ENCODE data around the gene ZDHHC17.

Gene ZDHHC17

DNA sequence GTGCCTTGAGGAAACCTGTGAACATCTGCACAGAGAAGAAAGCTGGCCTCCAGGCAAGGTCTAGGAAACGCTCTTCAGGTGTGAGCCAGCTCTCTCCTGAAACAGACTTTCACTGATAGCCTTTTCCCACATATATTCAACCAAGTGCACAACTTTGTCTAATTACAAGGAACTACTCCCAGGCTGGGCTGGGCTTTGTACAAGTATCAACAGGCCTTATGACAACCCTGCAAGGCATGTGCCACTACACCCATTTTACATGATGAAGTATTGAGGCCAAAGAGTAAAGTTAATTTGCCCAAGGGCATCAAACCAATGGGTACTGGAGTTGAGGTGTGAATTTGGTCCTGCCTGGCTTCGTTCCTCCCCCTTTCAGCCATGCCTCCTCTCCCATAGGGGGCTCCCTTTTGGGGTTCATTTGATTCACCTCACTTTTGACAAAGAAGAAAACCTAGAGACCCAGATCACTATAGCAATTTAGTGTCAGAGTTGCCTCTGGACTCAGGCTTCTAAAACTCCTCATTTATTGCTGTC, 112.8 kb downstream of the ZDHHC17 start:
- DNase-seq (ENCODE audit: low read depth in 2 of 2, low spot score in 1 of 2), result no peak

DNA sequence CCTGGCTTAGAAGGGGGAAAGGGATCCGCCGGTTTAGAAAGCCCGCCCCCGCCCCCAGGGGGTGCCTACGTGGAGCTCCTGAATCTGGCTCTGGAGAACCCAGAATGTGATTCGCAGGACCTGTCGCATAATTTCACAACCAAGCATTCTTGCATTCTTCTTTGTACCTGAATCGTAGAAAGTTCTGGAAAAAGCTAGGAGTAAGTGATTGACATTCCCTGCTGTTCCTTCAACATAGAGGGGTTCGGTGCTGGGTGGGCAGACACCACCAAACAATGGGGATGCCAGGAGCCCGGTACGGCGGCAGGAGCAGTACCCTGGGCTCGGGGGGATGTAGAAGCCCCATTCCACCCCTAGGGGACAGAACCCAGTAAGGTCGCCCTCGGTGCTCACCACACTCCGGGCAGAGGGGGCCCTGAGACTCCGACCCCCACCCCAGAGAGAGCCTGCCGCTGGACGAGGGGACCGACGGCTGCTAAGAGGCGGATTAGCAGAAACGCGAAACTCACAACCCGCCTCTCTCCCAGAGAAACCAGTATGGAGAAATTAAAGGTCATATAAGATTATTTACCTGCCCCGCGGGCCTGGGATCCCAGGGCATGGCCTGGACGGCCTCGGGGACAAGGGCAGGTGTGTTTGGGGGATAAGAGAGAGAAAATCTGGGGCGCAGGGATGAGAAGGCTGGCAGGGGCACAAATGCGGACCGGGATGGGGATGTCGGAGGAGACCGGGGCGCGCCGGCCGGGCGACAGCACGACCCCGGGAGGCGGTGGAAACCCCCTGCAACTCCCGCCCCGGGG, 114.4 kb downstream of the ZDHHC17 start:
- DNase-seq (ENCODE audit: low read depth in 2 of 2, low spot score in 1 of 2), result no peak

DNA sequence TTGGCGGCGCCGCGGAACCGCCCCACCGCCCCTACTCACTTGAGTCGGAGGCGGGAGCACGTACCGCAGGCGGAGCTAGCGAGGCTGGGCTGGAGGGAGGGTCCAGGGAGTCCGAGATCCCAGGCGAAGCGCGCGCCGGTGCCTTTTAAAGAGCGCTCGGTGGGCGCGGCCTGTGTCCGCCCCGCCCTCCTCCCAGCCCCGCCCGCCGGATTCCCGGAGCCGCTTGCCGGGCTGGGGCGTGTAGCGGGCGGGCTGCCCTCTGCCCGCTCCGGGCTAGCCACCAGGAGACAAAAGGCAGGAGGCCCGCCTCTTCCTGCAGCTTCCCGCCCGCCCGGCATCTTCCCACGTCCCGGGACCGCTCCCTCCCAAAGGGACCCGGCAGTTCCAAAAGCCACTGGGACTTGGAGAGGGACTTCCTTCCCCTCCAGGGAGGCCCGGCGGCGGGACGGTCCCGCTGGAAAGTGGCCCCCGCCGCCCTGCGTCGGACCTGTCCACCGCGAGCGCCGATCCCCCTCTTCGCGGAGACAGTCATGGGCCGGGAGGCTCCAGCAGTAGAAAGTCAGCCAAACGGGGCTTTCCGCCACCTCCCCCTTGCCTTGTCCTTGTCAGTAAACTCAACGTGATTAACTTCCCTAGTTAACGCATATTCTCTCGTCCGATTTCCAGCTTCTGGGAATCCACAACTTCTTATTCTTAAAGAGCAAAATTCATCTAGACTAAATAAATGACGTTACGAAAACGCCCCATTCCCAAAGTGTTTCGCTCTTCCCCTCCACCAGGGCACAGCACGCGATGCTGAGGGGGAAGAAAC, 115.2 kb downstream of the ZDHHC17 start, which contains the start of gene CSRP2:
CSRP2 (minus strand) TSS at position 121 of the 811 bp plus-strand sequence. CDS start 12,759 bp downstream, outside the sequence.
- DNase-seq (ENCODE audit: low read depth in 2 of 2, low spot score in 1 of 2), result no peak

- DNase-seq (ENCODE audit: low read depth in 2 of 2, low spot score in 1 of 2), result no peak
These were observed 116.0 kb downstream of the ZDHHC17 start for GRCh38 chr12:76879710-76880518.

DNA sequence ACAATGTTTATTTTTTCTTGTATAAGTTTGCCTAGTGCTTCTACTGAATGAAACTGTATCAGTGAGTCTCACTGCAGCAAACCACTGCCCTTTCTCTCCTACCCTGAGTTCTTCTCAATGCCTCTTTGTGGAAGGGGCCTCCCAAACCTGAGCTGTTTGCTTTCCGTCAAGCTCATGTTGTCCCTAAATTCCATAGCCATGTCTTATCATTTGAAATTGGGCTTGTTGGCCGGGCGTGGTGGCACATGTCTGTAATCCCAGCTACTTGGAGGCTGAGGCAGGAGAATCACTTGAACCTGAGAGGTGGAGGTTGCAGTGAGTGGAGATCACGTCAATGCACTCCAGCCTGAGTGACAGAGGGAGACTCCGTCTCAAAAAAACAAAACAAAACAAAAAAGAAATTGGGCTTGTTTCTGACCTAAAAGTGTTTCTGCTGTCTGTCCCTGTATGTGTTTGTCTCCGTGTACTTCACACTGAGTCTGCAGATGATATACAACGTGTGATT, 116.7 kb downstream of the ZDHHC17 start:
- DNase-seq (ENCODE audit: low read depth in 2 of 2, low spot score in 1 of 2), result no peak

GRCh38 chr12:76881142-76881541, 117.2 kb downstream of the ZDHHC17 start:
- DNase-seq (ENCODE audit: low read depth in 2 of 2, low spot score in 1 of 2), result no peak

GRCh38 chr12:76882367-76882766, 118.5 kb downstream of the ZDHHC17 start:
- no peak for DNase-seq (ENCODE audit: low read depth in 2 of 2, low spot score in 1 of 2)

DNA sequence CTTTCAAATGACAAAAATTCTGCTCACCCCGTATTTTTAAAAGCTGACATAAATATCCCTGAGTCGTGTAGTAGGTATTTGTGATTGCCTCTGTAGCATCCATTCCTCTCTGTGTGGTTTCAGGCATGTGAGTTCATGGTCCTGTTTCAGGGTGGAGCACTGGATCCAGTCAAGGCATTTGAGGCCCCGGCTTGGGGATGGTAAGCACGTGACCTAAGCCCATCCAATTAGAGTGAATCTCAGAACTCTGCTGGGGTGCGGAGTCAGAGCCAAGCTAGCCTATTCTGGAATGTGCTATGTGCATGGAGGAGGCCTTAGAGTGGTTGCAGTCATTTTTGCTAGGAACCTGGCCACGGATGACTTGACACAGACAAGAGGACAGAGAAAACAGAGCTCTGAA, 119.2 kb downstream of the ZDHHC17 start:
- no peak for DNase-seq (ENCODE audit: low read depth in 2 of 2, low spot score in 1 of 2)

GRCh38 chr12:76883811-76884210, 119.9 kb downstream of the ZDHHC17 start:
- DNase-seq (ENCODE audit: low read depth in 2 of 2, low spot score in 1 of 2), result no peak

GRCh38 chr12:76888775-76889174, 124.9 kb downstream of the ZDHHC17 start:
- DNase-seq (ENCODE audit: low read depth in 2 of 2, low spot score in 1 of 2), result no peak

DNA sequence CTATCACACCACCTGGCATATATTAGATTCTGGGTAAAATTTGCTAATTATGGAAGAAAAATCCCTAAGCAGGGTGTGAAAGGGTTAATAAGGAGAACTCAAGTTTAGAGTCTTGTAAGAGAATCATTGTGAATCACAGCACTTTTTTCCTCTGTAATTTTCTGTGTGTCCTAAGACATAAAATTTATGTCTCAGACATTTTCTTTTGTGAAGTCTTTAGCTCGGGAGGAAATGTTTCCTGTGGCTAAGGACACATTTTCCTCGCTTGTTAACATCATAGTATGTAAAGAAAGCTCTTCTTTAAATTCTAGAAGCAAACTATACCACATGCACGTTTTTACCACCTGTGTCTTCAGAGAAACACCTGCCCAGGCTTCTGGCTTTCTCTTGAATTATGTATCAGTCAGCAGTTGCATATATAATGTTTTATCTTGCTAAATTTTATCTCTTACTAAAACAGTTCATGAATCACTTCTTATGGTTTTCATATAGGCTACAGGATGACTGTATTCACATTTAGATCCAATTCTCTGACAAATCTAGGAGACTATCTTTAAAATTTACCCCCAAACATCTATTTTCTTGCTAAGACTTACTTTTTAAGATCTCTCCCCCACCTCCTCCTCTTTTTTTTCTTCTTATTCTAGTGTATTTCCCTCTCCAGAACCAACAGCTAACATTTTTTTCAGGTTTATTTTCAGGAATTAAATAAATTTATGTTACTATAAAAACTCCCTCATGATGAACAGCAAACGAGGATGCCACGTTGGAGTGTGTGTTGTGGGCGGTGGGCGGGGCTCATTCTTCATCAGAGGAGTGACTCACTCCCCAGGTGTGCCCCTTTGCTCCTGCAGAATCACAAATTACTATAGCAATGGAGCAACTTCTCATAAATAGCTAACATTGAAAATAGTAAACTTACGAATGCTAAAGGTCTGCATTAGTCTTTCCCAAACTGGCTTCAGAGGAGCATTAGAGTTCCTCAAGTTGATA, 126.5 kb downstream of the ZDHHC17 start:
- no peak for DNase-seq (ENCODE audit: low read depth in 2 of 2, low spot score in 1 of 2)

DNA sequence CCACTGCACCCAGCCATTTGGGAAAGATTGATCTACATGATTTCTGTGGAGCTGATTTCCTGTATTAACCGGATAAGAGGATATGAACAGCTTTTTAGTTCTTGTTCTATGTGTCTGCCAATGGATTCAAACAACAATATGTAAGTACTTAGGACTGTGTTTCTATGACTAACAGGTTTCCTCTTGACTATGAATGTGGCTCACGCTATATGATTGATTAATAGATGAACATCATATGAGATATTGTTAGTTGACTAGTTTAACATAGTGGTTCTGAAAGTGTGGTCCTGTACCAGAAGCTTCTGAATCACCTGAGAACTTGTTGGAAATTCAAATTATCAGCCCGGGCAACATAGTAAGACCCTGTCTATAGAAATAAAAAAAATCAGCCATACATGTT, 127.7 kb downstream of the ZDHHC17 start:
- no peak for DNase-seq (ENCODE audit: low read depth in 2 of 2, low spot score in 1 of 2)

DNA sequence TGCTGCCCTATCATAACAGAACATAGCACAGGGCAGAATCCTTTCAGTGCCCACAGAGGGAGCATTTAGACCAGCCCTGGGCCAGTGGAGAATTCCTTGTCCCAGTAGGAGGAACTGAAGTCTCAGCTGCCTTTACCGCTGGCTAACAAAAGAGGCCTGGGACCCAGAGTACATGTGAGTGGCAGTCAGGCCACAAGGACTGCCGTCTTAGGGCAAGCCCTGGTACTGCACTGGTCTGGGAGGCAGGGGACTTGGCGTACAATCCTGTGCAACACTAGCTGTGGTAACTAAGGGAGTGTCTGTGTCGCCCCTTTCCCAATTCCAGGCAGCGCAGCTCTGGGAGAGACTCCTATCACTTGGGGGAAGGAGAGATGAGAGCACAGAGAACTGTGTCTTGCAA, 131.9 kb downstream of the ZDHHC17 start:
- DNase-seq (ENCODE audit: low read depth in 2 of 2, low spot score in 1 of 2), result no peak

DNA sequence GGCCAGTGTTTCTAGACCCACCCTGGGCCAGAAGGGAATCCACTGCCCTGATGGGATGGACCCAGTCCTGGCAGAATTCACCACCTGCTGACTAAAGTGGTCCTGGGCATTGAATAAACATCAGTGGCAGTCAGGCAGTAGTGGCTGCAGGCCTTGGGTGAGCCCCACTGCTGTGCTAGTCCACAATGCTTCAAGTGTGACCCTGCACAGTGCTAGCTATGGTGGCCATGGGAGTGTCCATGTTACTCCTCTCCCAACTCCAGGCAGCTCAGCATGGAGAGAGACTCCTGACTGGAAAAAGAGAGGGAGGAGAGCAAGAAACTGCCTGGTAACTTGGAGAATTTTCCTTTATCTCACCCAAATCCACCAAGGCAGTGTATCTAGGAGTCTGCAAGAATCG, 132.4 kb downstream of the ZDHHC17 start:
- DNase-seq (ENCODE audit: low read depth in 2 of 2, low spot score in 1 of 2), result no peak

- DNase-seq (ENCODE audit: low read depth in 2 of 2, low spot score in 1 of 2), result no peak
These were observed 134.5 kb downstream of the ZDHHC17 start for GRCh38 chr12:76898442-76898841.

DNA sequence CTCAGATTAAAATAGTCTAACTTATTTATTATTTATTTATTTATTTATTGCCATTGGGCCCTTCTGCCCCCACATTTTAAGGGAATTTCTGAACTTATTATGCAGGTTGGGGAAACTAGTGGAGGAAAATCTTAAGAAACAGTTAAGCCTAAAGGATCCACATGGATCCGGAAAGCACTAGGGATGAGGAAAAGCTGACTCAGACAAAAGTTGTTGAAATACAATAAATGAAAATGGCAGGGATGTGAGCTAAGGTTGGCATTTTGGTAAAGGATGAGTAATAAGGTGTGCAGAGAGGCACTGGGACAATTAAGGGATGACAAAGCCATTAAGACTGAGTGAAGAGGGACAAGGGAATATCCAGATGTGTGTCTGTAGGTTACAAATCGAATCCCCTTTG, 135.6 kb downstream of the ZDHHC17 start:
- no peak for DNase-seq (ENCODE audit: low read depth in 2 of 2, low spot score in 1 of 2)

DNA sequence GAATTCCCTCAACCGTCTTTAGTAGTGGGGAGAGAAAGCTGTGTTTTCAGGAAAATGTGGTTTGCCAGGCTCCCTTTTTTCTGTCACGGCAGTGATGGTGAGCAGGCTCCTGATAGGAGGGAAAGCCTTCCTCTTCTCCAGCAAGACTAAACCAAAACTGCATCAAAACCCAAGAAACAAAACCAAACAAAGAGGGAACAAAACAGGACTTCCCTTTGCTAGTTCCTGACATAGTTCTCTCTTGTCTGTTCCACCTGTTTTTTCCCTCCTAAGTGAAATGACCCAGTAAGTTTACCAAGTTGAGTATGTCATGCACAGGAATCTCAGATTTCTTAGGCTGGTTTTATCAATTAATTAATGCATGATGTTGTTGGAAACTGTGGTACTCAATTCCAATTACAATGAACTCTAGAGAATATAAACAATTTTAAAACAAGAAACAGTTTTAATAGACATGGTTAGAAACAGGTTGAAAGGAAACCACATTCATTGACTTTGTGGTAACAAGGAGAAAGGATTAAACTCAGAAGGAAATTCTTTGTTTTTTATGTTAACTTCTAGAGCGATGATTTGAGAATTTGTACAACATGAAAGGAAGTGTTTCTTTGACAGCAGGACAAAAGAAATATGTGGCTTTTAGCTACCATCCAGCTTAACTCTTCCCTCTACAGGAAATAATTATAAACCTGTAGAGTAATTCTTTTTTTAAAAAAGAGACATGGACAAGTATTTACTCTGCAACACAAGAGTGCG, 137.9 kb downstream of the ZDHHC17 start:
- DNase-seq (ENCODE audit: low read depth in 2 of 2, low spot score in 1 of 2), result no peak

All from stimulated activated CD8-positive, alpha-beta memory T cell treated with anti-CD3 and anti-CD28 coated beads, Interleukin-4, amount 100 ng/mL, for 1 hour (primary cell).